Colonic mucosa (tissue), 4 donors: Measurements from ENCODE around the gene PTPRM. TPM values are rescaled to one million over a fixed set of nuclear protein-coding genes. Genes with fewer than 3 reads are reported as not detected.
A peak's percentile ranks its signal among the peaks of the same experiment; 100 is the strongest.
"Not testable (repeated sequence)": the region's sequence is repeated elsewhere in the genome, so short reads cannot be mapped to it uniquely, and the experiment has no call there.

ENCODE experiments used
- DNase-seq: peaks from one replicate; pipeline ENCODE4 v3.0.0-alpha.2; 2020
- H3K27ac ChIP-seq: fragments of 200-600 bp; one replicate; pipeline ENCODE4 v1.8.0; 2021
- H3K27me3 ChIP-seq: fragments of 200-600 bp; one replicate; pipeline ENCODE4 v1.8.0; 2021
- H3K36me3 ChIP-seq: fragments of 200-600 bp; one replicate; pipeline ENCODE4 v1.8.0; 2021
- H3K4me1 ChIP-seq: fragments of 200-600 bp; one replicate; pipeline ENCODE4 v1.8.0; 2021; ENCODE audit warnings: mild to moderate bottlenecking
- H3K4me3 ChIP-seq: fragments of 200-600 bp; one replicate; pipeline ENCODE4 v1.8.0; 2021
- H3K9ac ChIP-seq, 2 donors: one replicate each; pipeline ENCODE4 v1.7.0; 2013; ENCODE audit warnings: control low read depth in 2 of 2, low read depth in 2 of 2, low read length in 2 of 2
- H3K9me3 ChIP-seq: fragments of 200-600 bp; one replicate; pipeline ENCODE4 v1.8.0; 2021
- intact Hi-C: fragments of 100-400 bp; cut with DNase I; formaldehyde crosslinking; loops from one replicate; pipeline ENCODE4 v1.14.1; 2022
- total RNA-seq, 2 donors: library from RNA; stranded (reverse); fragmentation: NEBNext Ultra II Directional in 1 of 2; extraction: Animal tissue kit (Norgen Biotek cat#: 25700) in 1 of 2; gene quantifications; one replicate each; pipeline ENCODE4 v1.2.1, GENCODE V29; 2021
- TF ChIP-seq, protein P1 (sequence below): fragments of 200-600 bp; IDR thresholded peaks from one replicate; pipeline ENCODE4 v1.8.0; 2022; ENCODE audit warnings: antibody characterized with exemption, mild to moderate bottlenecking
- donor health status: healthy.
- donor health status: DM: no; HTN: no; CAD: no.
- donor health status: DM: no; HTN: no; CAD: no.

The PTPRM gene
- total RNA-seq, 2 donors from 2014 or later = 8.1 to 13.9 TPM

DNA sequence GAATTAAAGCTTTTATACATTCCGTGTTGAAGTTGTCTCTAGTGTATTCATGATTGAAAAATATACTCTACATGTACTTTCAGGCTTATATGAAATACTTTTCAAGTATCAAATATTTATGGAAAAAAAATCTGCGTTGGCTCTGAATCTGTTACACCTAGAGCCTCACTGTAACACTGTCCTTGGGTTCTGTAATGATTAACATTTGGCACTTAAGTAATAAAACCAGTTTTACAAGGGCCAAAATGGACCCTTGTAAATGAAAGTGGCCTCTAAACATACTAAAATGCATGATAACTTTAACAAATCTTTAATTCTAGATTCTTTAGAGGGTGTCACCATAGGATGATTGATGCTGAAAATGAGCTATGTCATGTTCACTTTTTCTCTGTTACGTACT, 162.8 kb downstream of the PTPRM start:
- Histone ChIP-seq H3K27ac (no peak overlapping the region), H3K27me3 (no peaks in the 10 kb centered on the region), H3K4me1 (no peaks in the 10 kb centered on the region), H3K4me3 (no peak overlapping the region), H3K9ac (no peak overlapping the region), H3K36me3 (no peaks in the 10 kb centered on the region), H3K9me3 (no peaks in the 10 kb centered on the region)
- DNase-seq = no peak
- TF ChIP-seq, protein P1, sequence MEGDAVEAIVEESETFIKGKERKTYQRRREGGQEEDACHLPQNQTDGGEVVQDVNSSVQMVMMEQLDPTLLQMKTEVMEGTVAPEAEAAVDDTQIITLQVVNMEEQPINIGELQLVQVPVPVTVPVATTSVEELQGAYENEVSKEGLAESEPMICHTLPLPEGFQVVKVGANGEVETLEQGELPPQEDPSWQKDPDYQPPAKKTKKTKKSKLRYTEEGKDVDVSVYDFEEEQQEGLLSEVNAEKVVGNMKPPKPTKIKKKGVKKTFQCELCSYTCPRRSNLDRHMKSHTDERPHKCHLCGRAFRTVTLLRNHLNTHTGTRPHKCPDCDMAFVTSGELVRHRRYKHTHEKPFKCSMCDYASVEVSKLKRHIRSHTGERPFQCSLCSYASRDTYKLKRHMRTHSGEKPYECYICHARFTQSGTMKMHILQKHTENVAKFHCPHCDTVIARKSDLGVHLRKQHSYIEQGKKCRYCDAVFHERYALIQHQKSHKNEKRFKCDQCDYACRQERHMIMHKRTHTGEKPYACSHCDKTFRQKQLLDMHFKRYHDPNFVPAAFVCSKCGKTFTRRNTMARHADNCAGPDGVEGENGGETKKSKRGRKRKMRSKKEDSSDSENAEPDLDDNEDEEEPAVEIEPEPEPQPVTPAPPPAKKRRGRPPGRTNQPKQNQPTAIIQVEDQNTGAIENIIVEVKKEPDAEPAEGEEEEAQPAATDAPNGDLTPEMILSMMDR = no peak
- intact Hi-C loops = no loop called here

DNA sequence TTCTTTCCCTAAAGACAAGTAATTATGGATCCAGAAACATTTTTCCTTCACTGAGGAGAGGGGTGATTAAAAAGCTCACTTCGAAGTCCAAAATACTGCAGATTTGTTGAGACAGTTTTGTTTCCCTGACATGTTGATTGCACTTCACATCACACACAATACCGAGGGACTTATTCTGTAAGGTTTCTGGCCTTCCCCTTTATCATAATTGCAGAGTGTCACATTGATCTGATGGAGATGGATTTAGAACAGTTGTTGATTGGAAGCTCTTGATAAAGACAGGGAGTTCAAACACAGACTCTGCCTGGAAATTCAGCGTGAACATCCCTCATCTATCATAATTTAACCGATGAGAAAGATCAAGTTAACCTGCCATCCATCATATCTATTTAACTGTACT, 163.6 kb downstream of the PTPRM start:
- no peaks in the 10 kb centered on the region for H3K36me3 ChIP-seq
- no peaks in the 10 kb centered on the region for H3K9me3 ChIP-seq
- intact Hi-C loops = no loop called here
- no peaks in the 10 kb centered on the region for H3K4me1 ChIP-seq
- no peak for DNase-seq
- H3K27ac ChIP-seq = no peak overlapping the region
- TF ChIP-seq, protein P1 = no peak
- no peak overlapping the region for H3K4me3 ChIP-seq
- H3K27me3 ChIP-seq = no peaks in the 10 kb centered on the region
- H3K9ac ChIP-seq = no peak overlapping the region

DNA sequence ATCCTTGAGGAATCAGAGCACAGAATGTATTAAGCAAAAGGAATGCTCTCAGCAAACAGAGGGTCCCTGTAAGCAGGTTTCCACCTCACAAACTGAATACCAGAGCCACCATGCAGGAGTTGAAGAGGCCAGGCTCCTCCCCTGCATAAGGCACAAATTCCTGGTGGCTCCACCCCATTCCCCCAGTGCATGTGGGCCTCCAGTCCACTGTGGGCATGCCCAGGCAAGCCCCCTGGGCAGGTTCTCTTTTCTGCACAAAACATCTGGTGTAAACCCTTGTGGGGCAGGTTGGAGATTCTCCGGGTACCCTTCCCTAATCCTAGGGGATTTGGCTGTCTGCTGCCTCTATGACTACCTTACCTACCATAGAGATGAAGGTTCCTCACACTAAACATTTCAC, 166.5 kb downstream of the PTPRM start:
- no peak overlapping the region for H3K4me3 ChIP-seq
- H3K4me1 ChIP-seq = no peaks in the 10 kb centered on the region
- no peaks in the 10 kb centered on the region for H3K36me3 ChIP-seq
- TF ChIP-seq, protein P1 = no peak
- H3K27me3 ChIP-seq = no peaks in the 10 kb centered on the region
- intact Hi-C loops = no loop called here
- DNase-seq = no peak
- no peak overlapping the region for H3K9ac ChIP-seq
- no peak overlapping the region for H3K27ac ChIP-seq
- H3K9me3 ChIP-seq = no peaks in the 10 kb centered on the region

DNA sequence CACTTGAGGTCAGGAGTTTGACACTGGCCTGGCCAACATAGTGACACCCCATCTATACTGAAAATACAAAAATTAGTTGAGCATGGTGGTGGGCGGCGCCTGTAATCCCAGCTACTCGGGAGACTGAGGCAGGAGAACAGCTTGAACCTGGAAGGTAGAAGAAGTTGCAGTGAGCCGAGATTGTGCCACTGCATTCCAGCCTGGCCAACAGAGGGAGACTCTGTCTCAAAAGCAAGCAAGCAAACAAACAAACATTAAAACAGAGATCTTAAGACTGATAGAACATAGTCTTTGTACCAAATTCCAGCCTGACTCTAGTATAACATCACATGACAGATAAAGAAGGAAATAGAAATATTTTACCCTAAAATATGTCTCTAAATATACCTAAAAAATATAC, 168.1 kb downstream of the PTPRM start:
- DNase-seq = no peak
- Histone ChIP-seq H3K4me3 (no peak overlapping the region), H3K27me3 (no peaks in the 10 kb centered on the region), H3K36me3 (no peaks in the 10 kb centered on the region), H3K27ac (no peak overlapping the region), H3K4me1 (no peaks in the 10 kb centered on the region), H3K9ac (no peak overlapping the region), H3K9me3 (no peaks in the 10 kb centered on the region)
- TF ChIP-seq, protein P1 = peak; percentile 16
- intact Hi-C loops = no loop called here

DNA sequence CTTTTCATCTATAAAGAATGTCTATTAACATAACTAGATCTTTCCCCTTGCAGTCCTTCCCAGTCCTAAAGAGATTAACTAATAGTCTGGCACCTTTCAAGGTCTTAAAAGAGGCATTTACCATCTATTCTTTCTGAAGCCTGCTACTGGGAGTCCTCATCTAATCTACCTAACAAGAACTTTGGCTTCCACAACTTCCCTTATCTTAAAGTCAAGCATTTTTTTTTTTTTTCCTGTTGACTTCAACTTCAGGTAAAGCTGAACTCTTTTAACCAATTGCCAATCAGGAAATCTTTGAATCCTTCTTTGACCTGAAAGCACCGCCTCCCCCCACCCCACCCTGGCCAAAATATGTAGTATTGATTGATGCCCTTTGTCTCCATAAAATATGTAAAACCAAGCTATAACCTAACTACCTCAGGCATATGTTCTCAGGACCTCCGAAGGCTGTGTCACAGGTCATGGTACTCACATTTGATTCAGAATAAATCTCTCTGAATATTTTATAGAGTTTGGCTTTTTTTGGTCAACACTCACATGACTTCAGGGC, 168.6 kb downstream of the PTPRM start:
- no peak overlapping the region for H3K27ac ChIP-seq
- H3K4me3 ChIP-seq = no peak overlapping the region
- TF ChIP-seq, protein P1 = no peak
- intact Hi-C loops = no loop called here
- DNase-seq = no peak
- no peaks in the 10 kb centered on the region for H3K9me3 ChIP-seq
- H3K9ac ChIP-seq = no peak overlapping the region
- H3K27me3 ChIP-seq = no peaks in the 10 kb centered on the region
- no peaks in the 10 kb centered on the region for H3K4me1 ChIP-seq
- no peaks in the 10 kb centered on the region for H3K36me3 ChIP-seq

DNA sequence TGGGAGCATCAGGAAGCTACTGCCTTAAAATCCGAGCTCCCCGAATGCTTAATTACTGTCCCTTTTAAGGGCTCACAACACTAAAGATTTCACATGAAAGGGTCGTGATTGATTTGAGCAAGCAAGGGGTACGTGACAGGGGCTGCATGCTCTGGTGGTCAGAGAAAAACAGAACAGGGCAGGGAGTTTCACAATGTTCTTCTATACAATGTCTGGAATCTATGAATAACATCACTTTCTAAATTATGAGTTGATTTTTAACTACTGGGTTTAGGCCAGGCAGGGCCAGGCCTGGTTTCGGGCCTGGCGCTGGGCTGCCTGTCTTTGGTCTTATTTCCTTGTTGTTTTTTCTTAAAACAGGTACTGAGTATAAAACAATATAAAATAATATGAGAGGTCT, 169.4 kb downstream of the PTPRM start:
- H3K4me1 ChIP-seq, H3K27me3 ChIP-seq, H3K27ac ChIP-seq, H3K36me3 ChIP-seq, H3K9me3 ChIP-seq, intact Hi-C loops, DNase-seq, H3K9ac ChIP-seq, H3K4me3 ChIP-seq: not testable (repeated sequence)
